ENCODE data around the gene S100A10. TPM values are rescaled to one million over a fixed set of nuclear protein-coding genes. Genes with fewer than 3 reads are reported as not detected.

Gene S100A10
- total and polyA plus RNA-seq, 4 donors: 7.0 to 99.5 (median 35.4) TPM

DNA sequence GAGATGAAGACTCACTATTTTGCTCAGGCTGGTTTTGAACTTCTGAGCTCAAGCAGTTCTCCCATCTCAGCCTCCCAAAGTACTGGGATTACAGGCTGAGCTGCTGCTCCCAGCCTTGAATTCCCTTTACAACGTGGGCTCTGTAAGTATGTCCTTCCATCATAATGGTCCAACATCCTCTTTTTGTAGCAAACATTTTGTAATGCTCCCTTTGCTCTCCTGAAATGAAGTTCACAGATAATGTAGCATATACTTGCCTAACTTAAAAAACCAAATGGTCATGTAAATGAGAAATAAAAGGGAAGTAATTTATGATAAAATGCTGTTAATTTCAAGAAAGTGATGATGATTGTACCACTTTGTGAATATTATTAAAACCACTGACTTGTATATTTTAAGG is 53.9 kb downstream of the S100A10 start (continued):
- TF ChIP-seq, protein P1, sequence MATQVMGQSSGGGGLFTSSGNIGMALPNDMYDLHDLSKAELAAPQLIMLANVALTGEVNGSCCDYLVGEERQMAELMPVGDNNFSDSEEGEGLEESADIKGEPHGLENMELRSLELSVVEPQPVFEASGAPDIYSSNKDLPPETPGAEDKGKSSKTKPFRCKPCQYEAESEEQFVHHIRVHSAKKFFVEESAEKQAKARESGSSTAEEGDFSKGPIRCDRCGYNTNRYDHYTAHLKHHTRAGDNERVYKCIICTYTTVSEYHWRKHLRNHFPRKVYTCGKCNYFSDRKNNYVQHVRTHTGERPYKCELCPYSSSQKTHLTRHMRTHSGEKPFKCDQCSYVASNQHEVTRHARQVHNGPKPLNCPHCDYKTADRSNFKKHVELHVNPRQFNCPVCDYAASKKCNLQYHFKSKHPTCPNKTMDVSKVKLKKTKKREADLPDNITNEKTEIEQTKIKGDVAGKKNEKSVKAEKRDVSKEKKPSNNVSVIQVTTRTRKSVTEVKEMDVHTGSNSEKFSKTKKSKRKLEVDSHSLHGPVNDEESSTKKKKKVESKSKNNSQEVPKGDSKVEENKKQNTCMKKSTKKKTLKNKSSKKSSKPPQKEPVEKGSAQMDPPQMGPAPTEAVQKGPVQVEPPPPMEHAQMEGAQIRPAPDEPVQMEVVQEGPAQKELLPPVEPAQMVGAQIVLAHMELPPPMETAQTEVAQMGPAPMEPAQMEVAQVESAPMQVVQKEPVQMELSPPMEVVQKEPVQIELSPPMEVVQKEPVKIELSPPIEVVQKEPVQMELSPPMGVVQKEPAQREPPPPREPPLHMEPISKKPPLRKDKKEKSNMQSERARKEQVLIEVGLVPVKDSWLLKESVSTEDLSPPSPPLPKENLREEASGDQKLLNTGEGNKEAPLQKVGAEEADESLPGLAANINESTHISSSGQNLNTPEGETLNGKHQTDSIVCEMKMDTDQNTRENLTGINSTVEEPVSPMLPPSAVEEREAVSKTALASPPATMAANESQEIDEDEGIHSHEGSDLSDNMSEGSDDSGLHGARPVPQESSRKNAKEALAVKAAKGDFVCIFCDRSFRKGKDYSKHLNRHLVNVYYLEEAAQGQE (IDR thresholded peaks at IDR 0.05): no peak

DNA sequence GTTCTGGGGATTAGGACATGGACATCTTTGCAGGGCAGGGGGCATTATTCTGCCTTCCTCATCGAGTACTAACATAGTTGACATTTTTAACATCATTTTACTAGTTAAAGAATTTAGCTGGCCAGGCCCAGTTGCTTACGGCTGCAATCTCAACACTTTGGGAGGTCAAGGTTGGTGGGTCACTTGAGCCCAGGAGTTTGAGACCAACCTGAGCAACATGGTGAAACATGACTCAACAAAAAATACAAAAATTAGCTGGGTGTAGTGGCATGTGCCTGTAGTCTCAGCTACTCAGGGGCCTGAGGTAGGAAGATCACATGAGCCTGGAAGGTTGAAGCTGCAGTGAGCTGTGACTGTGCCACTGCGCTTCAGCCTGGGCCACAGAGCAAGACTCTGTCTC is 54.5 kb downstream of the S100A10 start:
- no peaks in the 10 kb centered on the region for H3K27me3 ChIP-seq (ENCODE audit: control insufficient read depth in 4 of 4, insufficient read depth in 4 of 4, low read length in 3 of 4)
- WGBS: 97% methylated on average over 3 of the region's 3 CpGs
- H3K27ac ChIP-seq (ENCODE audit: low read depth in 1 of 2, low read length in 2 of 2): no peak overlapping the region
- no peaks in the 10 kb centered on the region for H3K9me3 ChIP-seq (ENCODE audit: control insufficient read depth in 4 of 4, low read length in 3 of 4)
- H3K4me3 ChIP-seq (ENCODE audit: low read depth in 1 of 3, low read length in 3 of 3): no peak overlapping the region
- TF ChIP-seq NR2F2 (IDR thresholded peaks at IDR 0.05): no peak
- H3K9ac ChIP-seq (ENCODE audit: low read depth in 1 of 2, low read length in 2 of 2): no peak overlapping the region
- no peaks in the 10 kb centered on the region for H3K36me3 ChIP-seq (ENCODE audit: control insufficient read depth in 4 of 4, insufficient read depth in 3 of 4, low read depth in 1 of 4, low read length in 3 of 4)
- peaks cover 0 to 6% (median 3%) of the 10 kb centered on the region in 4 donors for H3K4me1 ChIP-seq (ENCODE audit: control insufficient read depth in 4 of 4, insufficient read depth in 4 of 4, low read length in 3 of 4)
- DNase-seq (ENCODE audit: low spot score): no peak

DNA sequence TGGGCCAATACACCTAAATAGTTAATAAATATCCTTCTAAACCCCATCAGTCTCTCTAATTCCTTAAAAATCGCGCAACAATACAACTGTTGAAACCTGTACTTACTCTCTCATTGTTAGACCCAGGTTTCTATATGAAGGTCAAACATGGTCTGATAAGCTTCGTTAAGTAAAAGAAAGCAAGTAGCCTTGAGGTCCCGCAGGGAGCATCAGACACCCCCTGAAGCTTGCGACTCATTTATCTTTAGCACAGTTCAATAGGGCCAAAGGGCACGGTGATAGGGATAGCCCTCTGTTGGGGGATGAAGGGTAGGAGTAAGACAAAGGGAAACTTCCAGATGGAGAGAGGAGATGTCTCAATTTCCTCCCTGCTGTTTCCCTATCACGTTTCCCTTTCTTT is 57.0 kb downstream of the S100A10 start:
- Histone ChIP-seq H3K27ac (ENCODE audit: low read depth in 1 of 2, low read length in 2 of 2) (no peak overlapping the region), H3K4me1 (ENCODE audit: control insufficient read depth in 4 of 4, insufficient read depth in 4 of 4, low read length in 3 of 4) (peaks cover 0 to 7% (median 3%) of the 10 kb centered on the region in 4 donors), H3K9me3 (ENCODE audit: control insufficient read depth in 4 of 4, low read length in 3 of 4) (no peaks in the 10 kb centered on the region), H3K36me3 (ENCODE audit: control insufficient read depth in 4 of 4, insufficient read depth in 3 of 4, low read depth in 1 of 4, low read length in 3 of 4) (no peaks in the 10 kb centered on the region), H3K4me3 (ENCODE audit: low read depth in 1 of 3, low read length in 3 of 3) (no peak overlapping the region), H3K27me3 (ENCODE audit: control insufficient read depth in 4 of 4, insufficient read depth in 4 of 4, low read length in 3 of 4) (no peaks in the 10 kb centered on the region), H3K9ac (ENCODE audit: low read depth in 1 of 2, low read length in 2 of 2) (peak overlapping the region in 1 of 2 donors; percentile 27)
- WGBS: 21% methylated on average over 7 of the region's 7 CpGs
- TF ChIP-seq SP1 (IDR thresholded peaks at IDR 0.05) (no peak), HNF4A (conservative IDR thresholded peaks at IDR 0.05) (peak in 1 of 2 donors; percentile 17)
- TF ChIP-seq, protein P1 (IDR thresholded peaks at IDR 0.05): no peak
- TF ChIP-seq, protein P2, sequence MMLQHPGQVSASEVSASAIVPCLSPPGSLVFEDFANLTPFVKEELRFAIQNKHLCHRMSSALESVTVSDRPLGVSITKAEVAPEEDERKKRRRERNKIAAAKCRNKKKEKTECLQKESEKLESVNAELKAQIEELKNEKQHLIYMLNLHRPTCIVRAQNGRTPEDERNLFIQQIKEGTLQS (IDR thresholded peaks at IDR 0.05): no peak
- no peak for DNase-seq (ENCODE audit: low spot score)

DNA sequence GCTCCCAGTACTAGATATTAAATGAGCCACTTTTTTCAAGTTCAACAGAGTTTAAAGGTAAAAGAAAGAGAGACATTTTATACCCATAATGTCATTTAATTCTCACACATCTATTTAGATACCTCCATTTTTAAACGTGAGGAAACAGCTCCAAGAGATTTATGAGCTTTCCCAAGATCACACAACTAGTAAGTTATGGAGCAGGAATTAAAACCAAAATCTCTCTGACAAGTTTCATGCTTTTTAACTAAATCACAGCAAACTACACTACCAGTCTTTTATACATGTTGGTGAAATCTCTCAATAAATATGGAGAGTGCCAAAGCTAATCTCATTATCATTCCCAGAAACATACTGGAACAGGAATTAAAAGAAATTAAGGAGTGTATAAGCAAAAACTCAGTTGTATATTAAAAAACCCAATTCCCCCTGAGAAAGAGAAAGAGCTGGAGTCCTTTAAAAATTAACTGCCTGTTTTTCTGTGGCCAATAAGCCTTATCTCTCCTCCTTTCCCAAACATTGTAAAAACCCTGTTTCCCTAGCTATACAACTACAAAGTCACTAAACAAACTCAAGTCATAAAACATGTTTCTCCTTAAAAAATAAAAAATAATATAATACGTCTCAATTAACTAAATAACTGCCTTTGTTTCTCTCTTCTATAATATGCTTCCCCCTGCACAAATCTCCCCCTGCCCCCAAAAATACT is 57.6 kb downstream of the S100A10 start:
- Histone ChIP-seq H3K27me3 (ENCODE audit: control insufficient read depth in 4 of 4, insufficient read depth in 4 of 4, low read length in 3 of 4) (no peaks in the 10 kb centered on the region), H3K9ac (ENCODE audit: low read depth in 1 of 2, low read length in 2 of 2) (no peak overlapping the region), H3K36me3 (ENCODE audit: control insufficient read depth in 4 of 4, insufficient read depth in 3 of 4, low read depth in 1 of 4, low read length in 3 of 4) (no peaks in the 10 kb centered on the region), H3K4me1 (ENCODE audit: control insufficient read depth in 4 of 4, insufficient read depth in 4 of 4, low read length in 3 of 4) (peaks cover 0 to 7% (median 3%) of the 10 kb centered on the region in 4 donors), H3K9me3 (ENCODE audit: control insufficient read depth in 4 of 4, low read length in 3 of 4) (no peaks in the 10 kb centered on the region), H3K4me3 (ENCODE audit: low read depth in 1 of 3, low read length in 3 of 3) (no peak overlapping the region), H3K27ac (ENCODE audit: low read depth in 1 of 2, low read length in 2 of 2) (no peak overlapping the region)
- DNase-seq (ENCODE audit: low spot score): no peak
- WGBS: 27% methylated on average over 2 of the region's 2 CpGs
- TF ChIP-seq GABPA (IDR thresholded peaks at IDR 0.05 in 1 of 2, conservative IDR thresholded peaks at IDR 0.05 in 1 of 2): no peak
- TF ChIP-seq RXRA (IDR thresholded peaks at IDR 0.05): no peak
- no peak for TF ChIP-seq SP1 (IDR thresholded peaks at IDR 0.05)
- TF ChIP-seq JUND (IDR thresholded peaks at IDR 0.05): no peak
- no peak for TF ChIP-seq FOXA2 (IDR thresholded peaks at IDR 0.05)
- no peak for TF ChIP-seq EGR1 (IDR thresholded peaks at IDR 0.05; ENCODE audit: low read depth in 2 of 2)
- no peak for TF ChIP-seq NR2F2 (IDR thresholded peaks at IDR 0.05)
- TF ChIP-seq FOXA1 (IDR thresholded peaks at IDR 0.05): no peak
- TF ChIP-seq, protein P3, sequence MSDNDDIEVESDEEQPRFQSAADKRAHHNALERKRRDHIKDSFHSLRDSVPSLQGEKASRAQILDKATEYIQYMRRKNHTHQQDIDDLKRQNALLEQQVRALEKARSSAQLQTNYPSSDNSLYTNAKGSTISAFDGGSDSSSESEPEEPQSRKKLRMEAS (IDR thresholded peaks at IDR 0.05): no peak
- TF ChIP-seq, protein P1 (IDR thresholded peaks at IDR 0.05): no peak
